GM23248 (cell line): ENCODE results near the gene CACNB2.

Source experiments
- EZH2 ChIP-seq: fragments of 200-600 bp; sonication (generic); IDR thresholded peaks from 2 replicates; pipeline ENCODE4 v1.6.1; 2018; ENCODE audit warnings: antibody characterized with exemption, mild to moderate bottlenecking; ENCODE audit not compliant: insufficient read depth, poor library complexity, severe bottlenecking
- EZH2phosphoT487 ChIP-seq: fragments of 200-600 bp; sonication (generic); IDR thresholded peaks from 2 replicates; pipeline ENCODE4 v1.6.1; 2018; ENCODE audit warnings: antibody characterized with exemption, moderate library complexity, mild to moderate bottlenecking, low read depth; ENCODE audit not compliant: insufficient read depth

GRCh38 chr10:18260310-18260922, 120.2 kb downstream of the CACNB2 start:
- no peak for TF ChIP-seq EZH2
- TF ChIP-seq EZH2phosphoT487 = no peak
